Panc1 (cell line): ENCODE results near the gene DCP1A. TPM values are rescaled to one million over a fixed set of nuclear protein-coding genes. Genes with fewer than 3 reads are reported as not detected.

ENCODE experiments used
- ATAC-seq: fragments of 200-7000 bp; cut with Tn5 transposase; 2 replicates; pipeline ENCODE4 v1.9.1; 2020; ENCODE audit warnings: mild to moderate bottlenecking, moderate library complexity
- BruUV-seq: library from RNA; stranded (reverse); fragments of 400-500 nt; replicated peaks from 2 replicates; lab custom pipeline; 2021; lab: Mats Ljungman, UMichigan
- CTCF ChIA-PET: fragments of 300-600 bp; sonication (Branson Sonifier 250); formaldehyde crosslinking; loops from one replicate; lab custom pipeline; 2022; ENCODE audit warnings: antibody characterized with exemption; lab: Charles Lee
- POLR2A ChIA-PET: fragments of 300-600 bp; sonication (Branson Sonifier 250); formaldehyde crosslinking; loops from one replicate; lab custom pipeline; 2022; ENCODE audit warnings: antibody characterized with exemption; lab: Charles Lee
- DNase-seq: peaks from one replicate; pipeline ENCODE4 v3.0.0-alpha.2; 2010; ENCODE audit warnings: low read depth, low spot score
- H3K27ac ChIP-seq: 2 replicates; pipeline ENCODE4 v1.5.1; 2011; ENCODE audit warnings: mild to moderate bottlenecking, low read length, inconsistent platforms
- H3K27me3 ChIP-seq: fragments of 200-500 bp; sonication (Bioruptor generic); 2 replicates; pipeline ENCODE4 v1.6.0; 2014; ENCODE audit warnings: low read length, inconsistent platforms; ENCODE audit not compliant: control insufficient read depth, insufficient read depth
- H3K36me3 ChIP-seq: fragments of 200-500 bp; sonication (Bioruptor generic); 2 replicates; pipeline ENCODE4 v1.5.1; 2014; ENCODE audit warnings: inconsistent platforms, mild to moderate bottlenecking, low read length, moderate library complexity; ENCODE audit not compliant: control insufficient read depth, insufficient read depth
- H3K4me1 ChIP-seq: 2 replicates; pipeline ENCODE4 v1.5.1; 2011; ENCODE audit warnings: inconsistent platforms, mild to moderate bottlenecking, low read length, moderate library complexity; ENCODE audit not compliant: control insufficient read depth, insufficient read depth
- H3K4me3 ChIP-seq, 2 experiments: 2 replicates each; pipeline ENCODE4 v1.5.1; 2011 to 2012; ENCODE audit warnings: low read depth in 2 of 2, low read length in 2 of 2, mild to moderate bottlenecking in 2 of 2, inconsistent platforms in 1 of 2, moderate library complexity in 1 of 2
- H3K9me3 ChIP-seq: fragments of 200-500 bp; sonication (Bioruptor generic); 2 replicates; pipeline ENCODE4 v1.5.1; 2014; ENCODE audit warnings: low read depth, mild to moderate bottlenecking, inconsistent platforms, low read length, moderate library complexity; ENCODE audit not compliant: control insufficient read depth, insufficient read depth
- POLR2AphosphoS5 ChIP-seq: IDR thresholded peaks from 2 replicates; pipeline ENCODE4 v1.6.1; 2012; ENCODE audit warnings: mild to moderate bottlenecking, low read depth, low read length, moderate library complexity
- SIN3A ChIP-seq: IDR thresholded peaks from 2 replicates; pipeline ENCODE4 v1.6.1; 2012; ENCODE audit warnings: low read depth, mild to moderate bottlenecking, low read length, moderate library complexity, borderline replicate concordance; ENCODE audit not compliant: insufficient read depth
- TCF7L2 ChIP-seq: IDR thresholded peaks from 2 replicates; pipeline ENCODE4 v1.6.1; 2011; ENCODE audit warnings: mild to moderate bottlenecking, low read depth, low read length, inconsistent platforms
- in situ Hi-C: cut with HindIII; loops from 2 replicates; pipeline ENCODE4 v1.10.0; 2016; ENCODE audit warnings: low sequenced_read_pairs, low pct_unique_long_range_greater_than_20kb
- intact Hi-C: fragments of 100-400 bp; cut with micrococcal nuclease; formaldehyde crosslinking; loops from one replicate; pipeline ENCODE4 v1.10.0; 2022; ENCODE audit not compliant: unreplicated experiment
- total RNA-seq: library from RNA; stranded (reverse); gene quantifications from one replicate; pipeline ENCODE4 v1.2.1, GENCODE V29; 2021; ENCODE audit not compliant: unreplicated experiment
- TF ChIP-seq, protein P1 (sequence below), 2 experiments: IDR thresholded peaks; 2 replicates each; pipeline ENCODE4 v1.6.1; 2011 to 2012; ENCODE audit warnings: low read depth in 2 of 2, control low read depth in 1 of 2, low read length in 1 of 2, mild to moderate bottlenecking in 1 of 2, moderate library complexity in 1 of 2; ENCODE audit not compliant: insufficient read depth in 1 of 2
- TF ChIP-seq, protein P2 (sequence below): fragments of 450-650 bp; IDR thresholded peaks from 2 replicates; pipeline ENCODE4 v1.5.1; 2017; ENCODE audit warnings: mild to moderate bottlenecking

Gene DCP1A
- total RNA-seq, 1 experiment from 2014 or later: 14.4 TPM

DNA sequence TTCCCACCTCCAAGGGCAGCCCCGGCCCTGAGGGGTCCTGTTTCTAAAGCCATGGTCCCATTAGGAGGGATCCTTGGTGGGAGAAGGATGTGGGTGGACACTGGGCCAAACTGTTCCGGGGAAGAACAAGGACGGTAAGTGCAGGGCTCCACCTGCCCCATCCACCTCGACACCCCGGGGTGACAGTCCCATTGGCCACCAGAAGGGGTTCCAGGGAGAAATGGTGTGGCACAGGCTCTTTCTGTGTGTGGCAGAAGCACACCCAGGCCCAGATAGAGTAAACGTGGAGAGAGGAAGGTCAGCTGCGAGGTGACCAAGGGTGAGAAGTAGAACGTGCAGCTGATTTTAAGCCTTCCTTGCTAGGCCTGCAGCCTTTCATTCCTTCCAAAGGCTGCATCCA is 103.6 kb downstream of the DCP1A start:
- H3K4me1 ChIP-seq: peaks cover 29% of the 10 kb centered on the region
- no peaks in the 10 kb centered on the region for H3K9me3 ChIP-seq
- H3K4me3 ChIP-seq: no peak overlapping the region
- TF ChIP-seq, protein P1, sequence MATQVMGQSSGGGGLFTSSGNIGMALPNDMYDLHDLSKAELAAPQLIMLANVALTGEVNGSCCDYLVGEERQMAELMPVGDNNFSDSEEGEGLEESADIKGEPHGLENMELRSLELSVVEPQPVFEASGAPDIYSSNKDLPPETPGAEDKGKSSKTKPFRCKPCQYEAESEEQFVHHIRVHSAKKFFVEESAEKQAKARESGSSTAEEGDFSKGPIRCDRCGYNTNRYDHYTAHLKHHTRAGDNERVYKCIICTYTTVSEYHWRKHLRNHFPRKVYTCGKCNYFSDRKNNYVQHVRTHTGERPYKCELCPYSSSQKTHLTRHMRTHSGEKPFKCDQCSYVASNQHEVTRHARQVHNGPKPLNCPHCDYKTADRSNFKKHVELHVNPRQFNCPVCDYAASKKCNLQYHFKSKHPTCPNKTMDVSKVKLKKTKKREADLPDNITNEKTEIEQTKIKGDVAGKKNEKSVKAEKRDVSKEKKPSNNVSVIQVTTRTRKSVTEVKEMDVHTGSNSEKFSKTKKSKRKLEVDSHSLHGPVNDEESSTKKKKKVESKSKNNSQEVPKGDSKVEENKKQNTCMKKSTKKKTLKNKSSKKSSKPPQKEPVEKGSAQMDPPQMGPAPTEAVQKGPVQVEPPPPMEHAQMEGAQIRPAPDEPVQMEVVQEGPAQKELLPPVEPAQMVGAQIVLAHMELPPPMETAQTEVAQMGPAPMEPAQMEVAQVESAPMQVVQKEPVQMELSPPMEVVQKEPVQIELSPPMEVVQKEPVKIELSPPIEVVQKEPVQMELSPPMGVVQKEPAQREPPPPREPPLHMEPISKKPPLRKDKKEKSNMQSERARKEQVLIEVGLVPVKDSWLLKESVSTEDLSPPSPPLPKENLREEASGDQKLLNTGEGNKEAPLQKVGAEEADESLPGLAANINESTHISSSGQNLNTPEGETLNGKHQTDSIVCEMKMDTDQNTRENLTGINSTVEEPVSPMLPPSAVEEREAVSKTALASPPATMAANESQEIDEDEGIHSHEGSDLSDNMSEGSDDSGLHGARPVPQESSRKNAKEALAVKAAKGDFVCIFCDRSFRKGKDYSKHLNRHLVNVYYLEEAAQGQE (IDR thresholded peaks at IDR 0.05; ENCODE audit: insufficient read depth in 1 of 2, low read depth in 2 of 2, low read length in 1 of 2): no peak
- TF ChIP-seq SIN3A: no peak
- TF ChIP-seq TCF7L2: no peak
- TF ChIP-seq, protein P2, sequence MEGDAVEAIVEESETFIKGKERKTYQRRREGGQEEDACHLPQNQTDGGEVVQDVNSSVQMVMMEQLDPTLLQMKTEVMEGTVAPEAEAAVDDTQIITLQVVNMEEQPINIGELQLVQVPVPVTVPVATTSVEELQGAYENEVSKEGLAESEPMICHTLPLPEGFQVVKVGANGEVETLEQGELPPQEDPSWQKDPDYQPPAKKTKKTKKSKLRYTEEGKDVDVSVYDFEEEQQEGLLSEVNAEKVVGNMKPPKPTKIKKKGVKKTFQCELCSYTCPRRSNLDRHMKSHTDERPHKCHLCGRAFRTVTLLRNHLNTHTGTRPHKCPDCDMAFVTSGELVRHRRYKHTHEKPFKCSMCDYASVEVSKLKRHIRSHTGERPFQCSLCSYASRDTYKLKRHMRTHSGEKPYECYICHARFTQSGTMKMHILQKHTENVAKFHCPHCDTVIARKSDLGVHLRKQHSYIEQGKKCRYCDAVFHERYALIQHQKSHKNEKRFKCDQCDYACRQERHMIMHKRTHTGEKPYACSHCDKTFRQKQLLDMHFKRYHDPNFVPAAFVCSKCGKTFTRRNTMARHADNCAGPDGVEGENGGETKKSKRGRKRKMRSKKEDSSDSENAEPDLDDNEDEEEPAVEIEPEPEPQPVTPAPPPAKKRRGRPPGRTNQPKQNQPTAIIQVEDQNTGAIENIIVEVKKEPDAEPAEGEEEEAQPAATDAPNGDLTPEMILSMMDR: no peak
- no peak for TF ChIP-seq POLR2AphosphoS5
- no TSS peak for BruUV-seq
- intact Hi-C loops (no loop called here), in situ Hi-C loops (no loop called here)
- ChIA-PET POLR2A (interaction anchor here (0.6 kb wide), 1 partner anchor 9 kb away, joined by 4 read pairs; no protein-coding TSS in a partner anchor), CTCF (no interaction called here)
- DNase-seq (no peak), ATAC-seq (no peak)
- no peaks in the 10 kb centered on the region for H3K27me3 ChIP-seq
- H3K27ac ChIP-seq: no peak overlapping the region
- H3K36me3 ChIP-seq: peaks cover 5% of the 10 kb centered on the region; the same call in 1 of the 2 replicates

GRCh38 chr3:53243165-53243564 is 104.2 kb downstream of the DCP1A start:
- ATAC-seq (no peak), DNase-seq (no peak)
- ChIA-PET CTCF (no interaction called here), POLR2A (no interaction called here)
- TF ChIP-seq POLR2AphosphoS5 (no peak), TCF7L2 (no peak), SIN3A (no peak)
- TF ChIP-seq, protein P2: no peak
- TF ChIP-seq, protein P1 (IDR thresholded peaks at IDR 0.05; ENCODE audit: insufficient read depth in 1 of 2, low read depth in 2 of 2, low read length in 1 of 2): no peak
- peaks cover 5% of the 10 kb centered on the region; the same call in 1 of the 2 replicates for H3K36me3 ChIP-seq
- intact Hi-C loops: no loop called here
- H3K9me3 ChIP-seq: no peaks in the 10 kb centered on the region
- H3K27me3 ChIP-seq: no peaks in the 10 kb centered on the region
- BruUV-seq: no TSS peak
- H3K27ac ChIP-seq: no peak overlapping the region
- peaks cover 36% of the 10 kb centered on the region for H3K4me1 ChIP-seq
- in situ Hi-C loops: no loop called here
- H3K4me3 ChIP-seq: no peak overlapping the region
